ENCODE results near the gene SYT6.
"Not testable (repeated sequence)": the region's sequence is repeated elsewhere in the genome, so short reads cannot be mapped to it uniquely, and the experiment has no call there.

Gene SYT6

DNA sequence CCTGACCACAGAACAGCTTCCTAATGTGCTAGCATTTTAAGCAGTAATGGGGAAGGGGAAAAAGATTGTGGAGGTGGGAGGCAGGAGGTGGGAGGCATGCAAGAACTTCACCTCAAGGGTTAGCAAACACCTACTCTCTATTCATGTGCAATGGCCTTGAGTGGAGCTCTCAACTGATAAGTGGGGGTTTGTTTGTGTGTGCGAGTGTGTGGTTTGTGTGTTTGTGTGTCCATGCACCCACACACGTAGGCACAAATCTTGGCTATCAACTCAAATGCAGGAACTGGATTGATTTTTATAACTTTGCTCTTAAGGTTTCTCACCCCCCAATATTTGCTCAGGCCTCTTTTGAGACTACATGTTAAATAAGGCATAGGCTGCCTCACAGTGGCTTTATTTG, 78.6 kb downstream of the SYT6 start:
- DNase-seq (no peak), ATAC-seq (replicated peaks) (no peak)
- peaks cover 9 to 19% of the 10 kb centered on the region in 2 donors for H3K27me3 Mint-ChIP-seq
- H3K4me3 Mint-ChIP-seq = no peak overlapping the region
- H3K4me1 Mint-ChIP-seq = no peaks in the 10 kb centered on the region
- peaks cover 5 to 6% of the 10 kb centered on the region in 2 donors for H3K9me3 Mint-ChIP-seq
- H3K36me3 Mint-ChIP-seq = no peaks in the 10 kb centered on the region
- no peak overlapping the region for H3K27ac Mint-ChIP-seq

DNA sequence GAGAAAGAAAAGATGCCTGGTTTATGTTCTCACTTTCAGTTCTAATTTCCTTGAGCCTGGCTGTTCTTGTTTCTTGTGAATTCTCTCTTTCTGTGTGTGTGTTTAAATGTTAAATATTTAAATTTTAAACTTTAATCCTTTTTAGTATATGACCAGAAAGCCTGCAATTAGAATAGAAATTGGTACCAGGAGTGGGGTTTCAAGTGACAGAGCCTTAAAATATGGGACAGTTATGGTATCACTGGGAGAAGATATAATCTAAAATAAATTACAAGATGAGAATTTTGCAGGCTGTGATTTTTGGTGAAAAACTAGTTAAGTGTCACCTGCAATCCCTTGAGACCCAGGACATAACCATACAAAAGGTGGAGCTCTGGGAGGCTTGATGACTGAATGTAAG, 81.4 kb downstream of the SYT6 start:
- H3K9me3 Mint-ChIP-seq = peaks cover 5 to 8% of the 10 kb centered on the region in 2 donors
- no peak for DNase-seq
- no peak overlapping the region for H3K27ac Mint-ChIP-seq
- H3K27me3 Mint-ChIP-seq = peaks cover 12 to 15% of the 10 kb centered on the region in 2 donors
- no peaks in the 10 kb centered on the region for H3K4me1 Mint-ChIP-seq
- no peak overlapping the region for H3K4me3 Mint-ChIP-seq
- no peaks in the 10 kb centered on the region for H3K36me3 Mint-ChIP-seq
- no peak for ATAC-seq (replicated peaks)

DNA sequence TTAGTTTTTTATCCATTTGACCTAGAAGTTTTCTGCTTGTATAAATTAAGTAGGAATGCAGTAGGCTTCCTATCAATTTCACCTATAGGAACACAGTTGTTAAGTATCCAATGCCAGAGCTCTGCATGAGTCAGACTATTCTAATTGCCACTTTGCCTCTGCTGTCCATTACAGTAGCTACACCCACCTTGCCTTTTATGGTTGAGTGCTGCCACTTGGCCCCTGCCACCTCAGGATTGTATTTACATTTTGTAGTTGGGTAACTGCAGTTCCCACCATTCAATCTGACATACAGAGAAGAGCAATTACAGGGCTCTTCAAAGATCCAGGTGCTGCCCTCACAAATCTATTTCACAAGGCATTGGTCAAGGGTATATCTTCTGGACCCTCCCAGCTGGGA, 83.9 kb downstream of the SYT6 start:
- not testable (repeated sequence) for ATAC-seq (replicated peaks); H3K36me3 Mint-ChIP-seq; H3K27ac Mint-ChIP-seq; H3K4me3 Mint-ChIP-seq; H3K9me3 Mint-ChIP-seq; DNase-seq; H3K4me1 Mint-ChIP-seq
- H3K27me3 Mint-ChIP-seq = peaks cover 10 to 12% of the 10 kb centered on the region in 2 donors

DNA sequence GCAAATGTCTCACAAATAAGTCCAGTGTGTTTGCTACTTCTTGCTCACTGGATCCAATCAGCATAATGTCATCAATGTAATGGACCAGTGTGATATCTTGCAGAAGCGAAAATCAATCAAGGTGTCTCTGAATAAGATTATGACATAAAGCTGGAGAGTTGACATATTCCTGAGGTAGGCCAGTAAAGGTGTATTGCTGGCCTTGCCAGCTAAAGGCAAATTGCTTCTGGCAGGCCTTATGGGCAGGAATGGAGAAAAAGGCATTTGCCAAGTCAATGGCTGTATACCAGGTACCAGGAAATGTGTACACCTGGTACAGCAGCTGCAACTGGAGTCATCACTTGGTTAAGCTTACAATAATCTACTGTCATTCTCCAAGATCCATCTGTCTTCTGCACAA, 85.0 kb downstream of the SYT6 start:
- not testable (repeated sequence) for H3K4me3 Mint-ChIP-seq; H3K36me3 Mint-ChIP-seq; DNase-seq; ATAC-seq (replicated peaks); H3K9me3 Mint-ChIP-seq; H3K27ac Mint-ChIP-seq; H3K4me1 Mint-ChIP-seq
- H3K27me3 Mint-ChIP-seq = peaks cover 10 to 11% of the 10 kb centered on the region in 2 donors

DNA sequence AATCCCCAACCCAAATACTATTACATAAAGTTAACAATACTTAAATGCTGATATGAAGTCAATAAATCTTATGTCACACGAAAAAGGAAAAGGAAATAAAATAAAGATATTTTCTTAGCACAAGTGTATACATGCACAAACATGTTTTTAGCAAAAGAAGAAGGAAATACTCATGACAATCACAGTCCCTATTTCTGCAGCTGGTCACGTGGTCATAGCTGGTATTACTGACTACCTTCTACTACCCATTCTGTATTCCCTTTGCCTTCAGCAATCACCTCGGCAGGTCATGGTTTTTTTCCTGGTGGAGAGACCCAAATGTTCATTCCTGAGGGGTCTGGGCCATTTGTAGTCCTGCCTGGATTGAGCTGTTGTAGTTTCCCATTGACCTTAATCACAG, 88.0 kb downstream of the SYT6 start:
- H3K27ac Mint-ChIP-seq; H3K9me3 Mint-ChIP-seq; H3K36me3 Mint-ChIP-seq; H3K4me1 Mint-ChIP-seq; H3K4me3 Mint-ChIP-seq; DNase-seq; ATAC-seq (replicated peaks): not testable (repeated sequence)
- peaks cover 5 to 10% of the 10 kb centered on the region in 2 donors for H3K27me3 Mint-ChIP-seq

DNA sequence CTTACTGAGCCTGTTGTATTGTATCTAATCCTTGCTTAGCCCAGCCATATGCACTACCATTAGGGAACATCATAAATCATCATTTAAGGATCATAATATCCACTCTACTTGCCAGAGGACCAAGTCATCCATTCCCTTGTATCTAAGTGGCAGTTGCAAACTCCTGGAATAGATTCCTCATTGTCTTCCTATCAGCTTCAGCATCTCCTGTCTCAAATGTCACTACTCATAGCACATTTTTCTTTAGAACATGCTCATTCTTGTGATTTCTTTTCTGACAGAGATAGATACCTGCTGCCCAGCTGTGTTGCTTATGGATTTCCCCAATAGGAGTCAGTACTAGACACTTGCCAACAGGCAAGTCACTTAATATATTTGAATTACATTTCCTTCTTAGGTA, 90.1 kb downstream of the SYT6 start:
- Mint-ChIP-seq H3K36me3 (no peaks in the 10 kb centered on the region), H3K9me3 (peaks cover 11 to 13% of the 10 kb centered on the region in 2 donors), H3K4me3 (no peak overlapping the region), H3K4me1 (no peaks in the 10 kb centered on the region), H3K27me3 (peaks cover 5 to 9% of the 10 kb centered on the region in 2 donors), H3K27ac (no peak overlapping the region)
- ATAC-seq (replicated peaks) = no peak
- no peak for DNase-seq

DNA sequence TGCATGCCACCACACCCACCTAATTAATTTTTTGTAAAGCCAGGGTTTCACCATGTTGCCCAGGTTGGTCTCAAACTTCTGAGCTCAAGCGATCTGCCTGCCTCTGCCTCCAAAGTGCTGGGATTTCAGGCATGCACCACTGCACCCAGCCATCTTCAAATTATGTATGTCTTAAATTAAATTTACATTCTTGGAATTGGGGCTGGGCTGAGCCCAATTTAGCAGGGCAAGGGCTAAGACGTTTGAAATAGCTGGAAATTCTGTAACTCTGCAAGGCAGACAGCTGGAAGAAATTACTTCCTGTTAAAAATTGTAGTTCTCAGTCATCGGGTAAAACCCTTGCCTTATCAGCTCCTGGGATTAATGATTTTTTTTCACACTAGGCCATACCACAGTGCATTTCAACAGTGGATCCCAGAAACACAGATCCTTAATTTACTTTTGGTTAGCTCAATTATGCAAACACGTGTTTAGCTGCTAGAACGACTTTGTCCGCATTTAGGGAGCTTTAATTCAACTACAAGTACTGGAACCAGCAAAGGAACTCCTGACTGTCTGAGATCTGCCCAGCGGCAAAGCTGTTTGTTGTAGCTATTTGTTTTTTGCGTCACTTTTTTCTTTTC, 91.1 kb downstream of the SYT6 start:
- no peak overlapping the region for H3K27ac Mint-ChIP-seq
- DNase-seq = no peak
- no peaks in the 10 kb centered on the region for H3K36me3 Mint-ChIP-seq
- H3K4me1 Mint-ChIP-seq = no peaks in the 10 kb centered on the region
- no peak overlapping the region for H3K4me3 Mint-ChIP-seq
- peaks cover 10 to 13% of the 10 kb centered on the region in 2 donors for H3K9me3 Mint-ChIP-seq
- peaks cover 4 to 8% of the 10 kb centered on the region in 2 donors for H3K27me3 Mint-ChIP-seq
- no peak for ATAC-seq (replicated peaks)

DNA sequence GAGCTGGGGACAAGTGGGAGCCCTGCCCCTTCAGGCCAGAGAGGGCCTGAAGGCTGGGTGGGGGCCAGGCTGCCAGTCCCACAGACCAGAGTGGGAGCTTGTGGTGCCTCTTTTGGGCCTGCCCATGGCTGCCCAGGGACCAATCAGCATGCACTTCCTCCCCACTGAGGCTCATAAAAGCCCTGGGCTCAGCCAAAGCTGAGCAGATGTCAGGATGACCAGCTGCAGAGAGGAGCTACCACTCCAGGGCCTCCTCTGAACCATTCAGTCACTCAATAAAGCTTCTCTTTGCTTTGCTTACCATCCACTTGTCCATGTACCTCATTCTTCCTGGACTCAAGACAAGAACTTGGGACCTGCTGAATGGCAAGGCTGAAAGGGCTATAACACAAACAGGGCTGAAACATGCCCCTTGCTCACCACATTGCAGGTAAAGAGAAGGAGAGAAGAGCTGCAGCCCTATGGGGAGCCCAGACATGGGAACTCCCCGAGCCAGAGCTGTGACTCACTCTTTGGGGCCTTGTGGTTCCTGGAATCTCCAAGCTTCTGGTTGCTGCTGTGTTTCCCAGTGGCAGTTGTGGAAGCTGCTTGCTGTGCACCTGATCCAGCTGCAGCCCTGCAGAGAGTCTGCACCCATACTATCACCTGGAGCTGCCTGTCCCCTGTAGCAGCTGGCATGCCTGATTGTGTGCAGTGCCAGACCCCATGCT, 92.4 kb downstream of the SYT6 start:
- DNase-seq (no peak), ATAC-seq (replicated peaks) (no peak)
- no peak overlapping the region for H3K27ac Mint-ChIP-seq
- no peak overlapping the region for H3K4me3 Mint-ChIP-seq
- H3K36me3 Mint-ChIP-seq = no peaks in the 10 kb centered on the region
- H3K27me3 Mint-ChIP-seq = peaks cover under 1 to 8% of the 10 kb centered on the region in 2 donors
- H3K4me1 Mint-ChIP-seq = no peaks in the 10 kb centered on the region
- peaks cover 10 to 19% of the 10 kb centered on the region in 2 donors for H3K9me3 Mint-ChIP-seq

DNA sequence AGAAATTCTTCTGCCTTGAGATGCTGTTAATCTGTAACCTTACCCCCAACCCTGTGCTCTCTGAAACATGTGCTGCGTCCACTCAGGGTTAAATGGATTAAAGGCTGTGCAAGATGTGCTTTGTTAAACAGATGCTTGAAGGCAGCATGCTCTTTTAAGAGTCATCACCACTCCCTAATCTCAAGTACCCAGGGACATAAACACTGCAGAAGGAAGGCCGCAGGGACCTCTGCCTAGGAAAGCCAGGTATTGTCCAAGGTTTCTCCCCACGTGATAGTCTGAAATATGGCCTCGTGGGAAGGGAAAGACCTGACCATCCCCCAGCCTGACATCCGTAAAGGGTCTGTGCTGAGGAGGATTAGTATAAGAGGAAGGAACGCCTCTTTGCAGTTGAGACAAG, 95.4 kb downstream of the SYT6 start:
- not testable (repeated sequence) for H3K36me3 Mint-ChIP-seq; H3K4me1 Mint-ChIP-seq; DNase-seq; H3K27ac Mint-ChIP-seq; ATAC-seq (replicated peaks); H3K4me3 Mint-ChIP-seq
- Mint-ChIP-seq H3K27me3 (peaks cover 6 to 15% of the 10 kb centered on the region in 2 donors), H3K9me3 (peaks cover 10 to 22% of the 10 kb centered on the region in 2 donors)

DNA sequence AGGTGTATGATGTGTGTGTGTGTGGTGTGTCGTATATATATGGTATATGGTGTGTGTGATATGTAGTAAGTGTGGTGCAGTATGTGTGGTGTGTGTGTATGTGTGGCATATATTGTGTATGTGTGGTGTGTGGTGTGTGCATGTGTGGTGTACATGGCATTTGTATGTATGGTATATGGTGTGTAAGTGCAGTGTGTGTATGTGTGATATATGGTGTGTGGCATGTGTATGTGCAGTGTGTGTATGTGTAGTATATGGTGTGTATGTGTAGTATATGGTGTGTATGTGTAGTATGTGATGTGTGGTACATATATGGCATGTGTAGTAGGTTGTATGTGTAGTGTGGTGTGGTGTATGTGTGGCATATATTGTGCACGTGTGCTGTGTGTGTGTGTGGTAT, 99.5 kb downstream of the SYT6 start:
- H3K27me3 Mint-ChIP-seq = peaks cover 11 to 14% of the 10 kb centered on the region in 2 donors
- H3K4me3 Mint-ChIP-seq = no peak overlapping the region
- ATAC-seq (replicated peaks) (no peak), DNase-seq (no peak)
- no peaks in the 10 kb centered on the region for H3K36me3 Mint-ChIP-seq
- no peak overlapping the region for H3K27ac Mint-ChIP-seq
- H3K9me3 Mint-ChIP-seq = peaks cover 2 to 9% of the 10 kb centered on the region in 2 donors
- H3K4me1 Mint-ChIP-seq = no peaks in the 10 kb centered on the region

DNA sequence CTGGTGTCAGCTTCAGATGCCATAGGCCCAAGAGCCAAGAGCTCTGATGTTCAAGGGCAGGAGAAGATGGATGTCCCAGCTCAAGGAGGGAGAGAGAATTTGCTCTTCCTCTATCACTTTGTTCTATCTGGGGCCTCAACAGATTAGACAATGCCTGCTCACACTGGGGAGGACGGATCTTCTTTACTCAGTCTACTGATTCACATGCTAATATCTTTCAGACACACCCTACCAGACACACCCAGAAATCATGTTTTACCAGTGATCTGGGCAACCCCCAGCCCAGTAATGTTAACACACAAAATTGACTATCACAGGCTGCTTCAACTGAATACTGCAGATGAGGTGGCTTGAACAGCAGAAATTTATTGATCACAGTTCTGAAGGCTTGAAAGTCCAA, 105.4 kb downstream of the SYT6 start:
- ATAC-seq (replicated peaks) = no peak
- H3K4me1 Mint-ChIP-seq = no peaks in the 10 kb centered on the region

DNA sequence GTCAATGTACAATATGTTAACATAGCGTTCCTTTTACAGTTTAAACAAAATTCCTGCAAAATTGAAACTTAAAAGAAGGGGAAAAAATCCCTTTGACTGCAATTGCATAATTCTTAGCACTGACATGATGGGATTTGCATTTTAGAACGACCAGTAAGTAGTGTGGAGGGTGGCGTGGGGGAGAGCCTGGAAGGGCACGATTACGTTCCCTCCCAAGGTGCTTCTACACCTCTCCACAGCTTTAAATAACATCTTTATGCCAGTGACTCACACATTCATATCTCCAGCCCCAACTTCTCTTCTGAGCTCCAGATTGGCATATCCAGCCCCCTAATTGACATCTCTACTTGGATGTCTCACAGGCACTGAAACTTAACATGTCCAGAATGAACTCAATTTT, 110.1 kb downstream of the SYT6 start:
- H3K4me1 Mint-ChIP-seq = no peaks in the 10 kb centered on the region
- no peak overlapping the region for H3K4me3 Mint-ChIP-seq
- no peak for ATAC-seq (replicated peaks)
- peaks cover 6 to 13% of the 10 kb centered on the region in 2 donors for H3K27me3 Mint-ChIP-seq
- no peak for DNase-seq
- H3K9me3 Mint-ChIP-seq = no peaks in the 10 kb centered on the region
- H3K36me3 Mint-ChIP-seq = no peaks in the 10 kb centered on the region
- H3K27ac Mint-ChIP-seq = no peak overlapping the region

More for the DNA sequence above, 105.4 kb downstream of the SYT6 start:
- H3K36me3 Mint-ChIP-seq = no peaks in the 10 kb centered on the region
- peaks cover 7 to 14% of the 10 kb centered on the region in 2 donors for H3K27me3 Mint-ChIP-seq
- H3K4me3 Mint-ChIP-seq = no peak overlapping the region
- H3K27ac Mint-ChIP-seq = no peak overlapping the region
- no peaks in the 10 kb centered on the region for H3K9me3 Mint-ChIP-seq
- no peak for DNase-seq

DNA sequence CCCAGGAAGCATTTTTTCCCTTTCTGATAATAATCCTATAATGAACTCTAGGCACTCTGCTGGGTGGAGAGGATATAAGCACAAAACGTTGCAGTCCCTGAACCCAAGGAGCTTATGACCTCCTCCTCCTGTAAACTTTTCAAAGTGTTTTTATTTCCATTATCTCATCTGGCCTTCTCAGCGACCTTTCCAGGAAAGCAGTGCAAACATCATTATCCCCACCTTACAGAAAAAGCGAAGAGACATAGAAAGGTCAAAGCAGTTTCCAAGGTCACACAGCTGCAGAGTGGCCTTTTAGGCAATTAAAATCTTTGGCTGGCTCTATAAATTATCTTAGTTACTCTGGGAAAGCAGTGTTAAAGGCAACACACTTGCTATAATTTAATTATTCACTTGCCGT, 110.6 kb downstream of the SYT6 start:
- H3K27ac Mint-ChIP-seq = no peak overlapping the region
- ATAC-seq (replicated peaks) = no peak

DNA sequence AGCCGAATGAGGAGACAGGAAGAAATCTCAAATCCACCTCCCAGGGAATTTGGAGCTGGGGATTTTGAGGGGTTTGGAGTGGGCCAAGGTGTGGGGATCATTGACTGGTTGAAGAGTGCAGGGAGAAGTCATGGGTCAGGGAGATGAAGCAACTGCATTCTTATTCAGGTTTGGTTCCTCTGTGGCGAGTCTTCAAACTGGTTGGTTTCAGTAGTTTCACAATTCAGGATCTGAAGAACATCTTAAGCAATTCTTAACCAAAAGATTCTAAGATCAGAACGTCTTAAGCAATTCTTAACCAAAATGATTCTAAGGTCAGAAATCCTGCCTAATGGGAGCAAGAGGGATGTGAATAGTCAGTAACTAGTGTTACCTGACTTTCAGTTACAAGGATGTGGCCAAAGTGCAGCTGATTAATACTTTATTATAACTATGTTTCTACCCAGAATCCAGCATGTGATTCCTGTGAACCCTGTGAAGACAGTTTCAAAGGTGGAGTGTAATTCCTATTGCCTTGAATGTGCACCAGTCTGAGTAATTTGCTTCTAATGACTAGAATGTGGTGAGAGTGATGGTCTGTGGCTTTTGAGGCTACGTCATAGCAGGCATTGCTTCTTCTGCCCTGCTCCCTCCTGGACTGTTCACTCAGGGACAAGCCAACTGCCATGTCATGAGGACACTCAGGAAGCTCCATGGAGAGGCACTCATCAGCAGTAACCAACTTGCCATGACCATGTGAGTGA, 113.2 kb downstream of the SYT6 start:
- Mint-ChIP-seq H3K27ac (no peak overlapping the region), H3K27me3 (peaks cover 5 to 6% of the 10 kb centered on the region in 2 donors), H3K9me3 (no peaks in the 10 kb centered on the region), H3K4me3 (no peak overlapping the region), H3K4me1 (no peaks in the 10 kb centered on the region), H3K36me3 (no peaks in the 10 kb centered on the region)
- no peak for ATAC-seq (replicated peaks)
- no peak for DNase-seq

More for the DNA sequence above, 110.6 kb downstream of the SYT6 start:
- Mint-ChIP-seq H3K9me3 (no peaks in the 10 kb centered on the region), H3K36me3 (no peaks in the 10 kb centered on the region), H3K4me3 (no peak overlapping the region), H3K4me1 (no peaks in the 10 kb centered on the region), H3K27me3 (peaks cover 6 to 13% of the 10 kb centered on the region in 2 donors)
- DNase-seq = no peak
